IgD-negative memory B cell (primary cell): ENCODE data around the gene EDN3. TPM values are rescaled to one million over a fixed set of nuclear protein-coding genes. Genes with fewer than 3 reads are reported as not detected.

Source experiments
- H3K27ac Mint-ChIP-seq, 3 donors: one replicate each; pipeline ENCODE4 v1.8.0; 2020 to 2022; ENCODE audit warnings: mild to moderate bottlenecking in 3 of 3, mixed read lengths in 3 of 3, moderate library complexity in 1 of 3
- H3K27me3 Mint-ChIP-seq: one replicate; pipeline ENCODE4 v1.8.0; 2021; ENCODE audit warnings: mixed read lengths
- H3K36me3 Mint-ChIP-seq: one replicate; pipeline ENCODE4 v1.8.0; 2020; ENCODE audit warnings: mild to moderate bottlenecking, mixed read lengths
- H3K4me1 Mint-ChIP-seq, 3 donors: one replicate each; pipeline ENCODE4 v1.8.0; 2020 to 2022; ENCODE audit warnings: mixed read lengths in 3 of 3, mild to moderate bottlenecking in 1 of 3
- H3K4me3 Mint-ChIP-seq, 4 donors: one replicate each; pipeline ENCODE4 v1.8.0; 2020 to 2022; ENCODE audit warnings: mild to moderate bottlenecking in 4 of 4, mixed read lengths in 4 of 4, moderate library complexity in 3 of 4
- H3K9me3 Mint-ChIP-seq, 3 donors: one replicate each; pipeline ENCODE4 v1.8.0; 2020 to 2021; ENCODE audit warnings: mixed read lengths in 3 of 3, mild to moderate bottlenecking in 1 of 3
- polyA plus RNA-seq: library from polyadenylated mRNA; unstranded; fragments of 300-500 nt; fragmentation: Illumina TruSeq; gene quantifications from one replicate; pipeline ENCODE4 v1.2.3, GENCODE V29; 2021

Gene EDN3
- polyA plus RNA-seq, 1 donor from 2014 or later = not detected

GRCh38 chr20:59320854-59321647 is 20.6 kb downstream of the EDN3 start:
- H3K4me3 Mint-ChIP-seq = no peak overlapping the region
- no peaks in the 10 kb centered on the region for H3K9me3 Mint-ChIP-seq
- H3K4me1 Mint-ChIP-seq = no peaks in the 10 kb centered on the region
- no peak overlapping the region for H3K27ac Mint-ChIP-seq
- no peaks in the 10 kb centered on the region for H3K36me3 Mint-ChIP-seq
- H3K27me3 Mint-ChIP-seq = peaks cover 2% of the 10 kb centered on the region

- H3K36me3 Mint-ChIP-seq = no peaks in the 10 kb centered on the region
- no peak overlapping the region for H3K27ac Mint-ChIP-seq
- H3K9me3 Mint-ChIP-seq = no peaks in the 10 kb centered on the region
- peaks cover 3% of the 10 kb centered on the region for H3K27me3 Mint-ChIP-seq
- no peaks in the 10 kb centered on the region for H3K4me1 Mint-ChIP-seq
- H3K4me3 Mint-ChIP-seq = no peak overlapping the region
Observed at GRCh38 chr20:59322081-59322480, 21.7 kb downstream of the EDN3 start.

GRCh38 chr20:59322585-59323454 is 22.4 kb downstream of the EDN3 start:
- H3K27me3 Mint-ChIP-seq = peaks cover 4% of the 10 kb centered on the region
- H3K9me3 Mint-ChIP-seq = no peaks in the 10 kb centered on the region
- H3K27ac Mint-ChIP-seq = peak overlapping the region in 1 of 3 donors; percentile 85
- no peaks in the 10 kb centered on the region for H3K36me3 Mint-ChIP-seq
- H3K4me3 Mint-ChIP-seq = no peak overlapping the region
- no peaks in the 10 kb centered on the region for H3K4me1 Mint-ChIP-seq

GRCh38 chr20:59323731-59324130 is 23.3 kb downstream of the EDN3 start:
- Mint-ChIP-seq H3K9me3 (no peaks in the 10 kb centered on the region), H3K27me3 (peaks cover 4% of the 10 kb centered on the region), H3K27ac (no peak overlapping the region), H3K4me3 (no peak overlapping the region), H3K36me3 (no peaks in the 10 kb centered on the region), H3K4me1 (no peaks in the 10 kb centered on the region)

GRCh38 chr20:59324521-59325141 is 24.2 kb downstream of the EDN3 start:
- Mint-ChIP-seq H3K4me3 (no peak overlapping the region), H3K27me3 (peaks cover 5% of the 10 kb centered on the region), H3K4me1 (no peaks in the 10 kb centered on the region)

DNA sequence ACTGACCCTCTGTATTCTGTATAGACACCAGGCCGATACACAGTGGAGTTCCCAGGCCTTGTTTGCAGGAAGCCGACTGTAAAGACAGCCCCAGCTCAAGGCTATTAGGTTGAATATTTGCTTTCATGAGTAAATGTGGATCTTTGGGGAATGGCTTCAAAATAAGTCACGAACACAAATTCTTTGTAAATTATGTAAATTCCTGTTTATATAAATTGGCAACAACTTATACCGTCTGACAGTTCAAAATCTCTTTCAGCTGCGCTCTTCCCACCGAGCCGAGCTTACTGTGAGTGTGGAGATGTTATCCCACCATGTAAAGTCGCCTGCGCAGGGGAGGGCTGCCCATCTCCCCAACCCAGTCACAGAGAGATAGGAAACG is 24.7 kb downstream of the EDN3 start:
- H3K9me3 Mint-ChIP-seq = no peaks in the 10 kb centered on the region
- no peaks in the 10 kb centered on the region for H3K4me1 Mint-ChIP-seq
- H3K27me3 Mint-ChIP-seq = peaks cover 9% of the 10 kb centered on the region
- H3K4me3 Mint-ChIP-seq = no peak overlapping the region
- no peak overlapping the region for H3K27ac Mint-ChIP-seq
- H3K36me3 Mint-ChIP-seq = no peaks in the 10 kb centered on the region

More at GRCh38 chr20:59324521-59325141, 24.2 kb downstream of the EDN3 start:
- Mint-ChIP-seq H3K27ac (no peak overlapping the region), H3K9me3 (no peaks in the 10 kb centered on the region), H3K36me3 (no peaks in the 10 kb centered on the region)

DNA sequence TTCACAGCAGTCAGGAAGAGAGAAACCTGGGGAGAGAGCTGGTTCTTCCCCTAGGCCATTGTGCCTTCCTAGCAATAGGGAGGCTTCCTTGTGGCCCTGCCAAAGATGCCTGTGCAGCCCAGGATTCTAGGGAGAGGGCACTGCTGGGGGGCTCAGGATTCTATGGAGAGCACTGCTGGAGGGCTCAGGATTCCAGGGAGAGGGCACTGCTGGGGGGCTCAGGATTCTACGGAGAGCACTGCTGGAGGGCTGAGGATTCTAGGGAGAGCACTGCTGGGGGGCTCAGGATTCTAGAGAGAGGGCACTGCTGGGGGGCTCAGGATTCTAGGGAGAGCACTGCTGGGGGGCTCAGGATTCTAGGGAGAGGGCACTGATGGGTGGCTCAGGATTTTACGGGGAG is 25.8 kb downstream of the EDN3 start:
- Mint-ChIP-seq H3K9me3 (no peaks in the 10 kb centered on the region), H3K27me3 (peaks cover 15% of the 10 kb centered on the region), H3K4me1 (no peaks in the 10 kb centered on the region), H3K36me3 (peaks cover 2% of the 10 kb centered on the region), H3K27ac (no peak overlapping the region), H3K4me3 (no peak overlapping the region)

GRCh38 chr20:59328071-59328470 is 27.7 kb downstream of the EDN3 start:
- H3K36me3 Mint-ChIP-seq = peaks cover 2% of the 10 kb centered on the region
- H3K9me3 Mint-ChIP-seq = no peaks in the 10 kb centered on the region
- peaks cover 20% of the 10 kb centered on the region for H3K27me3 Mint-ChIP-seq
- H3K27ac Mint-ChIP-seq = no peak overlapping the region
- H3K4me3 Mint-ChIP-seq = no peak overlapping the region
- H3K4me1 Mint-ChIP-seq = peaks cover 0 to 2% (median 0%) of the 10 kb centered on the region in 3 donors

GRCh38 chr20:59331721-59332329 is 31.4 kb downstream of the EDN3 start:
- Mint-ChIP-seq H3K4me1 (peaks cover 0 to 2% (median 0%) of the 10 kb centered on the region in 3 donors), H3K4me3 (no peak overlapping the region), H3K27ac (no peak overlapping the region), H3K36me3 (peaks cover 2% of the 10 kb centered on the region), H3K27me3 (peaks cover 27% of the 10 kb centered on the region), H3K9me3 (no peaks in the 10 kb centered on the region)

DNA sequence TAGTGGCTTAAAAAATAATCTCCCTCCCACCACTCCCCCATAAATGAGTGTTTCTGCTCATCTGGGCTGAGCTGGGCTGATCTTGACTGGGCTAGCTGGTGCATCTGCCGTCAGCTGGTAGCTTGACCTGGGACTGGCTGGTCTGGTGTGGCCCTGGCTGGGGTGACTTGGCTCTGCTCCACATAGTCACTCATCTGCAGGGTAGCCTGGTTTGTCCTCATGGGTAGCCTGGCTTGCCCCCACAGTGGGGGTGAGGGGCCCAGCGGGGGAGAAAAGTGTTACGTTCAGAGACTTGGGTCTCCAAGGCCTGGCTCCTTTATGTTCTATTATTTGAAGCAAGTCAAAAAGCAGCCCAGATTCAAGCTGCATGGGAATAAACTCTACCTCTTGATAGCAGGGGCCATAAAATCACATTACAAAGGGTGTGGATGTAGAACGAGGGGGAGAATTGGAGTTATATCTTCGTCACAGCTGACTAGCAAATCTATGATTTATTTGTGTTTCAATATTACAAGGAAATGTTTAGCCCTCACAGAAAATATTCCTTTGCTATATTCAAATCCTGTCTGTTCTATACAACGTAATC is 32.9 kb downstream of the EDN3 start:
- H3K27me3 Mint-ChIP-seq = peaks cover 25% of the 10 kb centered on the region
- H3K27ac Mint-ChIP-seq = no peak overlapping the region
- H3K4me1 Mint-ChIP-seq = peaks cover 0 to 5% (median 0%) of the 10 kb centered on the region in 3 donors
- H3K9me3 Mint-ChIP-seq = no peaks in the 10 kb centered on the region
- no peak overlapping the region for H3K4me3 Mint-ChIP-seq
- H3K36me3 Mint-ChIP-seq = peaks cover 2% of the 10 kb centered on the region

GRCh38 chr20:59333951-59334350 is 33.5 kb downstream of the EDN3 start:
- Mint-ChIP-seq H3K36me3 (peaks cover 2% of the 10 kb centered on the region), H3K9me3 (no peaks in the 10 kb centered on the region), H3K27me3 (peaks cover 24% of the 10 kb centered on the region), H3K27ac (no peak overlapping the region), H3K4me1 (peaks cover 0 to 5% (median 0%) of the 10 kb centered on the region in 3 donors), H3K4me3 (no peak overlapping the region)

DNA sequence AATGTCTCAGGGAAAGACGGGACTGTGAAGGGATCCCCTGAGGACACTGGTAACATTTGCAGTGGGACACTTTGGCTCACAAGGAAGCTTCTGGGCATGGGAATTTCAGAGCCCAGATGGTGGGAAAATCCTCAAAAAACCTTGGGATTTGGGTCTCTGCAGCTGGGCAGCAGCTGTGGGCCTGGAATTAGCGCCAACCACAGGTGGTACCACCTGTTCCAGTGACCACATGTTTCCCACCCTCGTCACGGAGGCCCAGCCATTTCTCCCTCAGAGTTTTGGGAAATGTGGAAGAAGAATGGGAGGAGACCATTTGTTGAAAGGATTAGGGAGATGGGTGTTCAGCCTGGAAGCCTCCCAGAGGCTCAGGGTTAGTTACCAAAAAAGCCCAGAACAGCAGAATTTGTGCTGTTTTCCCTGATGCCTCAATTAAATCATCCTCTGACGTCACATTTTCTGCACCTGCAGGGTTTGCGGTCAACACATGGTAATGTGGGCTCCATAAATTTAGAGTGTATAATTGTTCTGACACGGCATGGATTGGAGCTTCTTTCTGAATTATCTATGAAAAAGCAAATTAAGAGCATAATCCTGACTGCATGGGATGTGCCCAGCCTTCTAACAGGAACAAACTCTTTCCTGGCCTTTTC is 34.4 kb downstream of the EDN3 start:
- Mint-ChIP-seq H3K4me3 (no peak overlapping the region), H3K27ac (no peak overlapping the region), H3K9me3 (no peaks in the 10 kb centered on the region), H3K4me1 (peaks cover 0 to 5% (median 0%) of the 10 kb centered on the region in 3 donors), H3K36me3 (peaks cover 2% of the 10 kb centered on the region), H3K27me3 (peaks cover 24% of the 10 kb centered on the region)

- H3K27ac Mint-ChIP-seq = no peak overlapping the region
- peaks cover 18% of the 10 kb centered on the region for H3K27me3 Mint-ChIP-seq
- peaks cover 0 to 5% (median 0%) of the 10 kb centered on the region in 3 donors for H3K4me1 Mint-ChIP-seq
- peaks cover 2% of the 10 kb centered on the region for H3K36me3 Mint-ChIP-seq
- H3K9me3 Mint-ChIP-seq = no peaks in the 10 kb centered on the region
- no peak overlapping the region for H3K4me3 Mint-ChIP-seq
Observed at GRCh38 chr20:59335377-59335776, 35.0 kb downstream of the EDN3 start.

- H3K36me3 Mint-ChIP-seq = no peaks in the 10 kb centered on the region
- no peak overlapping the region for H3K4me3 Mint-ChIP-seq
- no peak overlapping the region for H3K27ac Mint-ChIP-seq
- H3K9me3 Mint-ChIP-seq = no peaks in the 10 kb centered on the region
- H3K27me3 Mint-ChIP-seq = peaks cover 11% of the 10 kb centered on the region
- H3K4me1 Mint-ChIP-seq = peaks cover 0 to 5% (median 0%) of the 10 kb centered on the region in 3 donors
Observed at GRCh38 chr20:59336540-59336939, 36.1 kb downstream of the EDN3 start.
